DMS53 (cell line): ENCODE data around the gene GEMIN5.
A peak's percentile ranks its signal among the peaks of the same experiment; 100 is the strongest.
"Not testable (repeated sequence)": the region's sequence is repeated elsewhere in the genome, so short reads cannot be mapped to it uniquely, and the experiment has no call there.

Experiments
- DNase-seq: peaks from one replicate; lab custom pipeline; 2025; lab: John Stamatoyannopoulos, UW

The GEMIN5 gene, protein sequence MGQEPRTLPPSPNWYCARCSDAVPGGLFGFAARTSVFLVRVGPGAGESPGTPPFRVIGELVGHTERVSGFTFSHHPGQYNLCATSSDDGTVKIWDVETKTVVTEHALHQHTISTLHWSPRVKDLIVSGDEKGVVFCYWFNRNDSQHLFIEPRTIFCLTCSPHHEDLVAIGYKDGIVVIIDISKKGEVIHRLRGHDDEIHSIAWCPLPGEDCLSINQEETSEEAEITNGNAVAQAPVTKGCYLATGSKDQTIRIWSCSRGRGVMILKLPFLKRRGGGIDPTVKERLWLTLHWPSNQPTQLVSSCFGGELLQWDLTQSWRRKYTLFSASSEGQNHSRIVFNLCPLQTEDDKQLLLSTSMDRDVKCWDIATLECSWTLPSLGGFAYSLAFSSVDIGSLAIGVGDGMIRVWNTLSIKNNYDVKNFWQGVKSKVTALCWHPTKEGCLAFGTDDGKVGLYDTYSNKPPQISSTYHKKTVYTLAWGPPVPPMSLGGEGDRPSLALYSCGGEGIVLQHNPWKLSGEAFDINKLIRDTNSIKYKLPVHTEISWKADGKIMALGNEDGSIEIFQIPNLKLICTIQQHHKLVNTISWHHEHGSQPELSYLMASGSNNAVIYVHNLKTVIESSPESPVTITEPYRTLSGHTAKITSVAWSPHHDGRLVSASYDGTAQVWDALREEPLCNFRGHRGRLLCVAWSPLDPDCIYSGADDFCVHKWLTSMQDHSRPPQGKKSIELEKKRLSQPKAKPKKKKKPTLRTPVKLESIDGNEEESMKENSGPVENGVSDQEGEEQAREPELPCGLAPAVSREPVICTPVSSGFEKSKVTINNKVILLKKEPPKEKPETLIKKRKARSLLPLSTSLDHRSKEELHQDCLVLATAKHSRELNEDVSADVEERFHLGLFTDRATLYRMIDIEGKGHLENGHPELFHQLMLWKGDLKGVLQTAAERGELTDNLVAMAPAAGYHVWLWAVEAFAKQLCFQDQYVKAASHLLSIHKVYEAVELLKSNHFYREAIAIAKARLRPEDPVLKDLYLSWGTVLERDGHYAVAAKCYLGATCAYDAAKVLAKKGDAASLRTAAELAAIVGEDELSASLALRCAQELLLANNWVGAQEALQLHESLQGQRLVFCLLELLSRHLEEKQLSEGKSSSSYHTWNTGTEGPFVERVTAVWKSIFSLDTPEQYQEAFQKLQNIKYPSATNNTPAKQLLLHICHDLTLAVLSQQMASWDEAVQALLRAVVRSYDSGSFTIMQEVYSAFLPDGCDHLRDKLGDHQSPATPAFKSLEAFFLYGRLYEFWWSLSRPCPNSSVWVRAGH (N-terminal part only)

GRCh38 chr5:154937718-154938466 is at the start of gene GEMIN5:
GEMIN5 (minus strand) TSS chr5:154938211; CDS start chr5:154938133, 78 bp downstream.
- DNase-seq, result peak; percentile 97

- no peak for DNase-seq
Measured at GRCh38 chr5:154986151-154986550, 48.1 kb upstream of the GEMIN5 start.

DNA sequence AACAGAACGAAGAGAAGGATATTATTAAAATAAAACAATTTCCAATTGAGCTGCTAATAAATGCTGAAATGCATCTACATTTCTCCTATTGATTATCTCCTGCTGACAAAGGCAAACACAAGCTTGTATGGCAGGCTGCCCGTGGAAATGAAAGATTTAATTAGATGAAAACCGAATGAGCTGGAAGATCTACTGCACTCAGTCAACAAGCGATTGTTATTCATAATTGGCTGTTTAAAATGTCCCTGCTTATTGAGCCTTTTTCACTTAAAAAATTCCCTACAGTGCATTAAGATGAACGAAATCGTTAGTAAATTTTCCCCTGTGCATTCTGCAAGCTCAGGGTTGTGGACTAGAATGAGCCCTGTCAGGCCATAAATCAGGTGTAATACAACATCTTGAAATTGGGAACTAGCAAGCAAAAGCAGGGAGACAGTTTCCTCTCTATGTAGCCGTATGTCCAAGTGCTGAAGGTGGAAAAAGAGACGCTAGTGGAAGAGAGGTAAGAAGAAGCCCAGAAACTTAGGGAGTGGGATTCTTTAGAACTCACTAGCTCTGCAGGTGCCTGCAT is 47.0 kb upstream of the GEMIN5 start:
- DNase-seq, result no peak

GRCh38 chr5:154978294-154978693 is 40.3 kb upstream of the GEMIN5 start:
- not testable (repeated sequence) for DNase-seq

GRCh38 chr5:154977409-154977808 is 39.4 kb upstream of the GEMIN5 start:
- DNase-seq, result peak; percentile 48

DNA sequence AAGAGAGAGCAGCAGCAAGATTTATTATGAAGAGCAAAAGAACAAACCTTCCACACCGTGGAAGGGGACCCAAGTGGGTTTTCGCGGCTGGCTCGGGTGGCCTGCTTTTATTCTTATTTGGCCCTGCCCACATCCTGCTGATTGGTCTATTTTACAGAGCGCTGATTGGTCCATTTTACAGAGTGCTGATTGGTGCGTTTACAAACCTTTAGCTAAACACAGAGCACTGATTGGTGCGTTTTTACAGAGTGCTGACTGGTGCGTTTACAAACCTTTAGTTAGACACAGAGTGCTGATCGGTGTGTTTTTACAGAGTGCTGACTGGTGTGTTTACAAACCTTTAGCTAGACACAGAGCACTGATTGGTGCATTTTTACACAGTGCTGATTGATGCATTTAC is 38.1 kb upstream of the GEMIN5 start:
- not testable (repeated sequence) for DNase-seq

GRCh38 chr5:154972476-154973080 is 34.6 kb upstream of the GEMIN5 start:
- peak; percentile 70 for DNase-seq

DNA sequence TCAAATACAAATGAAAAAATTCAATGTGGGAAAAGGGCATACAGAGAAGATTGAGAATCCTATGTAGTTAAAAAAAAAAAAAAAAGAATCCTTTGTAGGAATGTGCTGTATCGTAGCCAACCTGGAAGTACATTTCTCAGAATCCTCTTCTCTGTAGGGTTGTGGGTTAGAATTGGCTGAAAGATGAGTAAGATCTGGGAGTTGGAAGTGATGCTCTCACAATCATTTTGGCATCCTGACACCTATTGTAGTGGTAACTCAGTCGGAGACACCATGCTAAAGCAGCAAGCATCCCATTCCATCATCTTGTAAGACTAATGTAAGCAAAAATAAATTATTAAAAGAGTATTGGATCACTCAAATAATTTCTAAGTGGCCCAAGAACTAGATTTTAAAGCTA is 33.5 kb upstream of the GEMIN5 start:
- no peak for DNase-seq

- DNase-seq, result peak; percentile 34
Measured at GRCh38 chr5:154970759-154971158, 32.7 kb upstream of the GEMIN5 start.

- no peak for DNase-seq
Measured at GRCh38 chr5:154968953-154969352, 30.9 kb upstream of the GEMIN5 start.

DNA sequence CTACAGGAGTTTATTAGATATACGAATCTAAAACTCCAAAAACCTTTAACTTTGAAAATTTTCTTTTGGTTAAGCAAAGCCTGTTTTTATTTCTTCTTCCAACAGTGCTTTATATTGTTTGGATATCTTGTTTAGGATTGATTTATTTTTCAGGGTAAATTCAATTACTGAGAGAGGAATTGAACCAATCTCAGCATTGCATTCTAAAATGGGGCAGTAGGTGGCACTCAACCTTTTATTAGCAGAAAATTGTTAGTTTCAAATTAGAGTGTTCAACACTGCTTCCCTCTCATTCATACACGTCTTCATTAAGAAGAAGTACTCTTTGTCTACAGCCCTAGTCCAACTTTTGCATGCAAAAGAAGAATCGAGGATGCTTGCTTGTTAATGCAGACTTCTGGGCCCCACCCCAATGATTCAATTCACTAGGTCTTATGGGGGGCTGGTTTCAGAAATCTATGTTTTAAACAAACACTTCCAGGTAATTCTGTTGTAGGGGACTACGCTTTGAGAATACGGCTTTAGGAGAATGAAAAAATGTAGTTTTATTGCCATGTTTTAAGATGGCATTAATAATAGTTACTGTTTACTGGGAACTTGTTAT is 29.5 kb upstream of the GEMIN5 start:
- peak; percentile 35 for DNase-seq

DNA sequence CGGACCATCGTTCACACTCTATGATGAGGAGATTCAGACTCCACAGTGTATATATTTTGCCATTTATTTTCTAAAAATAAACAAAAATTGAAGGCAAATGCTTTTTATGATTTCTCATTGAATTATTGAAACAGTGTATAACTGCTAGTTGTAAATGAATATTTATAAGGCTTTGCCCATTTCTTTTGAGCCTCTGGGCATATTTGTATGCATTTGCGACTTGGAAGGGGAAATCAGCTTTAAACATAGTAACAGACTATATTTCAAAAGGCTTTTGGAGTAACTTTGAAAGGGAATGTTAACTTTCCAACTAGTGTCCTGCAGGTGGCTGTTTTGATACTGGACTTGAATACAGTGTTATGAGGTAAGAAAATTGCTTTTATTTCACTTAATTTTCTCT is 28.9 kb upstream of the GEMIN5 start:
- no peak for DNase-seq

GRCh38 chr5:154966081-154966841 is 28.2 kb upstream of the GEMIN5 start:
- no peak for DNase-seq

DNA sequence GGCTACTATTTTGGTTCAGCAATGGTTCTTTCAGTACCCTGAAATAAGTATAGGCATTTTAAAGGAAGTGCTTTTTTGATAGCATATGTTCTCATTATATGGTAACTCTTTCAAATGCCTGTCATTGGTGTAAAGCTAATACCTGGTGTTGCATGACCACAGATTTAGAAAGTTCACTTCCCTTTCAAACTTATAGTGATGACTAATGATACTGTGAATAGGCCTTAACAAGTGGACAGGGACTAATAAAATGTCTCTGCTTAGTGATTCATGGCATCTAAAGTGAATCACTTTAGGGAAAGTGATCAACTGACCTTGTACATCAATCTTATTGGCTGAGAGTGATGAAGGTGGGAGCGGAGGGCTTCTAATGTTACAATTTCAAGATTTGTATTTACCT is 24.5 kb upstream of the GEMIN5 start:
- no peak for DNase-seq

DNA sequence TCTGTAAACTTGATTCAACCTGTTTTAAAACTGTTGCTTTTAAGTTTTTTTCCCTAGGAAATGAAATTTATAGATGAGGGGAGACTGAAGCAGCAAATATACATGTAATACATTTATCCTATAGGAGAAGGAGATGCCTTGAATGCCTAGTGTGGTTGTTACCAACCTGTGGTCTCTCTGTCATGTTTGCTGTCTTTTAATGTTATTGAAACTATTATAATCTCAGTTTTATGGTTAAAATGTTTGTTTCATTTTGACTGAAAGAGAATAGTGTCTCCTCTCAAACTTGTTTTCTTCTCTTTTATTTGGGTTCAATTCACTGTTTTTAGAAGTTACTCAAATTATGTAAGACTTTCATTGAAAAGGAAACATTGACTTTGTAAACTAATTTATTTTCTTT is 18.7 kb upstream of the GEMIN5 start:
- no peak for DNase-seq

DNA sequence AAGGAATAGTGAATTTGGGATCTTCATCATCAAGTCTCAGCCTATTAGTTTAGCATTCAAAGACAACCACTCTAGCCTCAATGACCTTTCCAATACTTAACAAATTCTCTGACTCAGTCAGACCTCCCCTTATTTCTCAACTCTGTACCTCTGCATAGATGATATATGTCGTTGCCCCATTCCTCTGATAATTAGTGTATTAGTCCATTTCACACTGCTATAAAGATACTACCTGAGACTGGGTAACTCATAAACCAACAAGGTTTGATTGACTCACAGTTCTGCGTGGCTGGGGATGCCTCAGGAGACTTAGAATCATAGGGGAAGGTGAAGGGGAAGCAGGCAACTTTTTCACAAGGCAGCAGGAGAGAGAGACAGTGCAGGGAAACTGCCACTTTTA is 11.8 kb upstream of the GEMIN5 start:
- no peak for DNase-seq

- DNase-seq, result no peak
Measured at GRCh38 chr5:154948313-154948712, 10.3 kb upstream of the GEMIN5 start.

DNA sequence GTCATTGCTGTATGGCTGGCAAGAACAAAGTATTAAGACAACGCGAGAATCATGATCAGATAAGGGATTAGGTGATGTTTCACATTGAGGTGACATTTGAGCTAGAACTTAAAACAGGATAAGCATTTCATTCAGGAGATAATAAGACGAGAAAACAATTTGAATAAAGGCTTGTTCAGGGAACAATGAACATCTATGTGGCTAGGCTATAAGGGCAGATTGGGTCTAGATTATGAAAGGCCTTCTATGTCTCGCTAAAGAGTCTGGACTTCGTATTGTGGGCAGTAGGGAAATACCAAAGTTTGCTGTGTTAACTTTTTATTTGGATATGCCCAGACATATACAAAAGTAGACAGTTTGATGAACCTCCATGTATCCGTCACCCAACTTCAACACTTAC is 9.8 kb upstream of the GEMIN5 start:
- DNase-seq, result no peak

DNA sequence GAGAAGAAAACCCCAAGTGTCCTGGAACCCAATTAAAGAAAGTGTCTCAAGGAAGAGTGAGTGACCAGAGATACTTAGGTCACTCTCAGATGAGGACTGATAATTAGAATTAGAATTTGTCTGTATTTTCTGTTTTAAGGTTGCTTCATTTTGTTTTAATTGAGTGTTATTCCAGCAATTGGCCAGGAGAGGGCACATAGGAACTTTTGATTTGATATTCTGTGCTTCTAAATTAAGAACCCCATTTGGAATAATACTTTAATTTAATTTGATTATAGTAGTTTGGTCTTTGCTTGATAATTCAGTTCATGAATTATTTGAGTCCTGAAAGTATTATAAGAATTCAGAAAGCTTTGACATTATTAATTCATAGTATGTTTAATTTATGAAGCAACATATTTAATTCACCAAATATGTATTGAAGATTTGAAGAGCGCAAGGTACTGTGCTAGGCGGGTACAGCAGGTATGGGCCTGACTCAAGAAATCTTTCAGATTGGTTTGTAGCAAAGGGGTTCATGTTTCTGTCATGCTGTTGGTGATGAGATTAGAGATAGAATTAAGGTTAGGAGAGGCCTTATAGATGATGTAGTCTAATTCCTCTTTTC is 7.8 kb upstream of the GEMIN5 start:
- DNase-seq, result peak; percentile 35
